Naive thymus-derived CD4-positive, alpha-beta T cell (primary cell): ENCODE data around the gene USP53. TPM values are rescaled to one million over a fixed set of nuclear protein-coding genes. Genes with fewer than 3 reads are reported as not detected.
"Not testable (repeated sequence)": the region's sequence is repeated elsewhere in the genome, so short reads cannot be mapped to it uniquely, and the experiment has no call there.

Experiments used
- ATAC-seq: fragments of 150-1000 bp; cut with Tn5 transposase; 2 replicates; pipeline ENCODE4 v1.10.0; 2021; ENCODE audit warnings: mild to moderate bottlenecking, moderate library complexity
- CTCF ChIA-PET: fragments of 350-600 bp; sonication (Branson Sonifier 250); formaldehyde crosslinking; loops from one replicate; lab custom pipeline; 2021; ENCODE audit warnings: antibody characterized with exemption; lab: Charles Lee
- POLR2A ChIA-PET: fragments of 350-600 bp; sonication (Branson Sonifier 250); formaldehyde crosslinking; loops from one replicate; lab custom pipeline; 2021; ENCODE audit warnings: antibody characterized with exemption, inconsistent platforms; lab: Charles Lee
- DNase-seq, 9 donors: peaks; one replicate each; pipeline versions ENCODE4 v3.0.0 to v3.0.0-alpha.2; 2020 to 2022; ENCODE audit warnings: mixed read lengths in 1 of 9
- H3K27ac ChIP-seq: one replicate; pipeline ENCODE4 v1.7.0; 2013; ENCODE audit warnings: mild to moderate bottlenecking, low read depth, low read length, moderate library complexity
- H3K27me3 ChIP-seq, 2 donors: one replicate each; pipeline ENCODE4 v1.7.0; 2013; ENCODE audit warnings: low read length in 2 of 2, mild to moderate bottlenecking in 2 of 2, moderate library complexity in 2 of 2; ENCODE audit not compliant: control insufficient read depth in 2 of 2, insufficient read depth in 2 of 2
- H3K36me3 ChIP-seq, 3 experiments: 1 replicate in 2 of 3; 2 replicates in 1 of 3; pipeline ENCODE4 v1.7.0; 2013; ENCODE audit warnings: low read length in 3 of 3, mild to moderate bottlenecking in 3 of 3, moderate library complexity in 1 of 3; ENCODE audit not compliant: insufficient read depth in 3 of 3, control insufficient read depth in 2 of 3
- H3K4me1 ChIP-seq, 2 donors: one replicate each; pipeline ENCODE4 v1.7.0; 2013; ENCODE audit warnings: low read length in 2 of 2, mild to moderate bottlenecking in 2 of 2, moderate library complexity in 1 of 2; ENCODE audit not compliant: control insufficient read depth in 2 of 2, insufficient read depth in 2 of 2
- H3K4me3 ChIP-seq: 2 replicates; pipeline ENCODE4 v1.7.0; 2013; ENCODE audit warnings: mild to moderate bottlenecking, low read length
- H3K9me3 ChIP-seq, 3 experiments: 1 replicate in 2 of 3; 2 replicates in 1 of 3; pipeline ENCODE4 v1.7.0; 2013; ENCODE audit warnings: low read length in 3 of 3; ENCODE audit not compliant: control insufficient read depth in 2 of 3
- H3K27ac Mint-ChIP-seq, 9 donors: one replicate each; pipeline ENCODE4 v1.8.0; 2020 to 2022; ENCODE audit warnings: mixed read lengths in 9 of 9, mild to moderate bottlenecking in 8 of 9, moderate library complexity in 5 of 9, inconsistent platforms in 2 of 9
- H3K27me3 Mint-ChIP-seq, 5 donors: one replicate each; pipeline ENCODE4 v1.8.0; 2021 to 2022; ENCODE audit warnings: mixed read lengths in 5 of 5, mild to moderate bottlenecking in 1 of 5
- H3K36me3 Mint-ChIP-seq, 5 donors: one replicate each; pipeline ENCODE4 v1.8.0; 2020 to 2022; ENCODE audit warnings: mixed read lengths in 5 of 5, mild to moderate bottlenecking in 3 of 5, inconsistent platforms in 1 of 5
- H3K4me1 Mint-ChIP-seq, 7 donors: one replicate each; pipeline ENCODE4 v1.8.0; 2020 to 2022; ENCODE audit warnings: mixed read lengths in 7 of 7, mild to moderate bottlenecking in 3 of 7, inconsistent platforms in 1 of 7
- H3K4me3 Mint-ChIP-seq, 10 donors: one replicate each; pipeline ENCODE4 v1.8.0; 2020 to 2022; ENCODE audit warnings: mild to moderate bottlenecking in 10 of 10, mixed read lengths in 10 of 10, moderate library complexity in 6 of 10, inconsistent platforms in 2 of 10
- H3K9me3 Mint-ChIP-seq, 11 donors: one replicate each; pipeline ENCODE4 v1.8.0; 2020 to 2022; ENCODE audit warnings: mixed read lengths in 11 of 11, mild to moderate bottlenecking in 4 of 11, inconsistent platforms in 1 of 11, moderate library complexity in 1 of 11
- intact Hi-C, 2 donors: fragments of 100-400 bp; cut with micrococcal nuclease; formaldehyde crosslinking; loops; one replicate each; pipeline ENCODE4 v1.15.1; 2023
- polyA plus RNA-seq, 2 donors: library from polyadenylated mRNA; unstranded; fragments of 300-500 nt; fragmentation: Illumina TruSeq; gene quantifications; one replicate each; pipeline ENCODE4 v1.2.3, GENCODE V29; 2021
- total RNA-seq, 6 experiments: library from RNA in 5 of 6; stranded (reverse) in 5 of 6; gene quantifications; 1 replicate in 5 of 6; 2 replicates in 1 of 6; pipeline ENCODE4 v1.2.3 and lab custom pipeline; 2021 to 2026

USP53 gene
- total and polyA plus RNA-seq, 7 experiments from 2014 or later = 7.3 to 29.8 (median 21.2) TPM

- DNase-seq, H3K27me3 Mint-ChIP-seq, H3K9me3 ChIP-seq, H3K4me3 Mint-ChIP-seq, ATAC-seq, H3K9me3 Mint-ChIP-seq, CTCF ChIA-PET, H3K27me3 ChIP-seq, H3K27ac Mint-ChIP-seq, H3K36me3 Mint-ChIP-seq, H3K4me1 ChIP-seq, H3K27ac ChIP-seq, H3K36me3 ChIP-seq, H3K4me3 ChIP-seq, intact Hi-C loops, POLR2A ChIA-PET, H3K4me1 Mint-ChIP-seq: not testable (repeated sequence)
Measured at GRCh38 chr4:119336332-119336979, 123.9 kb downstream of the USP53 start.

- Histone ChIP-seq H3K36me3 (no peaks in the 10 kb centered on the region), H3K27ac (no peak overlapping the region), H3K4me3 (no peak overlapping the region), H3K27me3 (no peaks in the 10 kb centered on the region), H3K4me1 (no peaks in the 10 kb centered on the region), H3K9me3 (no peaks in the 10 kb centered on the region)
- Mint-ChIP-seq H3K9me3 (peaks cover 0 to 2% (median 0%) of the 10 kb centered on the region in 11 donors), H3K4me3 (no peak overlapping the region), H3K27me3 (peaks cover 0 to 6% (median 0%) of the 10 kb centered on the region in 5 donors), H3K4me1 (peaks cover 0 to 7% (median 0%) of the 10 kb centered on the region in 7 donors), H3K27ac (no peak overlapping the region), H3K36me3 (peaks cover 0 to 4% (median 0%) of the 10 kb centered on the region in 5 donors)
- POLR2A ChIA-PET = no interaction called here
- DNase-seq (no peak), ATAC-seq (peak; percentile 56)
- intact Hi-C loops = no loop called here
- CTCF ChIA-PET = no interaction called here
Measured at GRCh38 chr4:119337010-119337409, 124.5 kb downstream of the USP53 start.

GRCh38 chr4:119339895-119340294 lies 127.4 kb downstream of the USP53 start:
- H3K27me3 ChIP-seq, POLR2A ChIA-PET, H3K27me3 Mint-ChIP-seq, H3K9me3 Mint-ChIP-seq, H3K4me3 Mint-ChIP-seq, CTCF ChIA-PET, H3K27ac ChIP-seq, H3K9me3 ChIP-seq, DNase-seq, H3K4me1 ChIP-seq, H3K27ac Mint-ChIP-seq, ATAC-seq, intact Hi-C loops, H3K36me3 Mint-ChIP-seq, H3K4me3 ChIP-seq, H3K36me3 ChIP-seq, H3K4me1 Mint-ChIP-seq: not testable (repeated sequence)

GRCh38 chr4:119343293-119343692 lies 130.8 kb downstream of the USP53 start:
- H3K4me1 Mint-ChIP-seq, H3K27me3 Mint-ChIP-seq, H3K27ac ChIP-seq, ATAC-seq, H3K4me3 ChIP-seq, H3K27ac Mint-ChIP-seq, CTCF ChIA-PET, H3K27me3 ChIP-seq, H3K36me3 ChIP-seq, H3K4me3 Mint-ChIP-seq, POLR2A ChIA-PET, H3K9me3 ChIP-seq, intact Hi-C loops, H3K4me1 ChIP-seq, DNase-seq, H3K9me3 Mint-ChIP-seq, H3K36me3 Mint-ChIP-seq: not testable (repeated sequence)

Other genes with a start within 250 kb of the USP53 start
- gene MYOZ2, start 76.9 kb upstream of the USP53 start, total RNA-seq = not detected
- not detected for gene MYOZ2, start 76.9 kb upstream of the USP53 start, polyA plus RNA-seq
- gene FABP2, start 109.4 kb downstream of the USP53 start, total RNA-seq = under 1 TPM in 1 of 5 experiments, not detected in 4; 0.19 TPM
- not detected for gene FABP2, start 109.4 kb downstream of the USP53 start, polyA plus RNA-seq